GM21367 (cell line): Measurements from ENCODE around the gene FAM25A.

Source experiments
- ATAC-seq: cut with Tn5 transposase; IDR thresholded peaks from one replicate; pipeline ENCODE4 v1.9.1; 2021; ENCODE audit not compliant: unreplicated experiment

The FAM25A gene

DNA sequence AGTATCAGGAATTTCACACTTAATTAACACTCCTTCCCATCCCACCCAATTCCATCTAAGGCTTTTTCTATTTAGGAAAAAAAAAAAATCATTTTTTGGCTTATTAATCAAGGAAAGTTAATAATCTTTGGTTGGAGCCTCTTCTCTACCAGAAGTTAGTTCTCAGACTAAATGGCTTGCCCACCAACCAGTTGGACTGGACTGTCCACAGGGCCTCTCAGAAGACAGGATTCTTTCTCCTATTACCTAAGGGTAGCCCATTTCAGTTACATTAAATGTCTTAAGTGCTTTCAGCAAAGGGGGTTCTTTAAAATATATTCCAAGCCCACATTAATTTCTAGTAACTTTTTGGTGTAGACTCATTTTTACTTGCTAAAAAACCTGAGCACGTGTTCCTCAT lies 39.3 kb downstream of the FAM25A start:
- ATAC-seq = no peak

DNA sequence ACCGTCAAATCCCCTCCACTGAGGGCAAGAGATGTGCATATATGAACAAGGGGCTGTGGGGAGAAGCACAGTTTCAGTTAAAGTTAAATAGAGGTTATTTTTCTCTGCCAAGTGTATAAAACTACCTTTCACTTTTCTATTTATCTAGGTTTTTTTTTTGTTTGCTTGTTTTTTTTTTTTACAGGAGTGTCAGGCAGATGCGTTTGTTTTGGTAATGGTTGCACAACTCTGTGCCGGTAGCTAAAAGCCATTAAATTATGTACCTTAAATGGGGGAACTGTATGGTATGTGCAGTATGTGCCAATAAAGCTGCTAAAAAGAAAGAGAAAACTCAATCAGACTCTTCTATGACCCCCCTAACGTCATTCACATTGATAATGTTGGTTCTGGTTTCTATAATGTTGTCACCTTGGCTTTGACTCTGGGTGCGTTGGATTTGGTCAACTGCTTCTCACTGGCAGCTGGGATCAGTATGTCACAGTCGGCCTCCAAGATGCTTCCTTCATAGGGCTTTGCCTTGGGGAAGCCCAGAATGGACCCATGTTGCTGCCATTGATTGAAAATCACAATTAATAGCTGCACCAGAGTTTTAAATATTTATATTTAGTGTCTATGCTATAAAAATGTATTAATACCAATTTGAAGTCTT lies 40.3 kb downstream of the FAM25A start:
- no peak for ATAC-seq

DNA sequence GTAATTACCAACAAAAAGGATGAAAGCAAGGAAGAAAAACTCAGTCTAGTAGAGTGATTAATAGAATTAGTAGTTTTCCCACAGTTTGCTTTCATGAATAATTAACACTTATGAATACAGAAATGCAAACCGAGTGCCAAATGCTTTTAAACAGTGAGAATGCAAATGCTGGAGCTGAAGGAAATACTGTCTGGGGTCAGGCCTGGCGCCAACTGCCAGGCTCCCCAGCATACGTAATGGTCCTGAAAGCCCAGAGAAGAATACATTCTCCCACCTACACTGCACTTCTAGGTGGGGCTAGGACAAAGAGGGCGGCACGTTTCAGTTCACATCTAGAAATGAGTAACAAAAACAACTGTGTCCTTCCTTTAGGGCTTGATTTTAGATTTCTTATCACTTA lies 44.6 kb downstream of the FAM25A start:
- ATAC-seq = no peak

DNA sequence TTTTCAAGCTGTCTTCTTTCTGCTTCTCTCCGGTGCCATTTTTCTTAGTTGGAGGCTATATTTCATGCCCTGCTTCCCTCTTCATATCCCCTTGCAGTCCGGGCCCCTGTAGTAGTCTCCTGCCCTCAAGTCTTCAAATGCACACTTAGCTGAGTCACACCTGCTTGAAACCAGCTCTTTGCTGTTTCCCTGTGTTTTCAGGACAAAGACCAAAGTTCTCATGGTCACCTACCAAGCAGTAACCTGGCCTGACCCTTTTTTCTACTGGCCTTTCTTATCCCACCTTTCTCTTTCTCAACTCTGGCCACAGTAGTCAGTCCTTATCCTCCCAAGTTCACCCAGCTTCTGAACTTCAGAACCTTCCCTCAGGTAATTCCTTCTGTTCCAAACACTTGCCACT lies 46.1 kb downstream of the FAM25A start:
- ATAC-seq = no peak

DNA sequence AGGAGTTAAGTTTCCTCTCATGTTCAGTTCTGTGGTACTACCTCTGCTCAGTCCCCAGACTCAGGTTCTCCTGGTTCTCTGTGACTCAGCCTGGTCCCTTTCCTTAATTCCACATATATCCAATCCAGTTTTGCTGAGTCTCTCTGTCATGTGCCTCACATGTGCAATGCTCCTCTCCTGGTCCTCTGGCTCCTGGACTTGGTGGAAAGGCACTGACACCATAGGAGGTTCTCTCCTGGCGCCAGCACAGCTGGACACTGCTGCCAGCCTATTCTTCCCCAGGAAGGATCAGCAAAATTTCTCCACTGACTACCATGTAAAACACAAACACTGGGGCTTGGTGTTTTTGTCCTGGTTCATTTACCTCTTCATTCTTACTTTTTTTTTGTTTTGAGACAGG lies 46.8 kb downstream of the FAM25A start:
- no peak for ATAC-seq

- no peak for ATAC-seq
Measured at GRCh38 chr10:87068281-87068680, 48.2 kb downstream of the FAM25A start.

DNA sequence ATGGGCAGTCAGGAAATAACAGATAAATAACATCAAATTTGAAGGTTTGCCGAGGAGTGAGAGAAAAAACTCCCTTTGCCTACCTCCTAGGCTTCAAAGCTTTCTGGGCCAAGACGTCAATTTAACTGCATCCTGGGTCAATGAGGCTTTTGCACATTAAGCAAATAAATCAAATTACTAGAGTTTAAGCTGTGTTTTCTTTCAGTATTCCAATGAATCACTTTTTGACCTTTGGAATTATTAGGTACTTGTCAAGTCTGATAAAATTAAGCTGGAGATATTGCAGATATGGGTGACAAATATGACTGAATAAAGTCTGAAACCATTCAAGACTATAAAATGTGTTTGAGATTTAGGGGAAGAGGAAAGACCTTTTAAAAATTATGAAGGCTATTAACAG lies 52.4 kb downstream of the FAM25A start:
- ATAC-seq = no peak
